AG09319 (cell line): ENCODE results near the gene ADCY2.

ENCODE experiments used
- DNase-seq: peaks from one replicate; pipeline ENCODE4 v3.0.0-alpha.2; 2010; ENCODE audit warnings: low read depth; ENCODE audit errors: extremely low read depth
- TF ChIP-seq, protein P1 (sequence below): IDR thresholded peaks from 2 replicates; pipeline ENCODE4 v1.5.1; 2011; ENCODE audit warnings: low read depth, mild to moderate bottlenecking, inconsistent platforms, low read length, moderate library complexity

The ADCY2 gene

DNA sequence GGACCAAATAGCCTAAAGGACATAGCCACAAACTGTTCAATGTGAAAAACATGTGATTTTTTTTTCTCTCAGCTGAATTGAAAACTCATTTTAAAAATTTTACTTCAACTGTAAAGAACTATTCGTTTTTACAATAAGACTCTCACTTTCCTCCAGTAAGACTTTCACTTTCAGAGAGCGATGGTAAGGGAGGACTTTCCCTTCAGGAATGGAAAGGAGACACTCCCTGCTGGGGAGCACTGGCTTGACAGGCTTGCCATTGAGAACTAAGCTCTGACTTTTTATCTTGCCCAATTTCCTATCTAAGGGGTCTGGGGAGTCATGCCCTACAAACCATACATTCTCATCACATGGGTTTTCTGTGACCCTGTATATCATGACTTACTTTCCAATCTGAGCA lies 268.3 kb downstream of the ADCY2 start:
- TF ChIP-seq, protein P1, sequence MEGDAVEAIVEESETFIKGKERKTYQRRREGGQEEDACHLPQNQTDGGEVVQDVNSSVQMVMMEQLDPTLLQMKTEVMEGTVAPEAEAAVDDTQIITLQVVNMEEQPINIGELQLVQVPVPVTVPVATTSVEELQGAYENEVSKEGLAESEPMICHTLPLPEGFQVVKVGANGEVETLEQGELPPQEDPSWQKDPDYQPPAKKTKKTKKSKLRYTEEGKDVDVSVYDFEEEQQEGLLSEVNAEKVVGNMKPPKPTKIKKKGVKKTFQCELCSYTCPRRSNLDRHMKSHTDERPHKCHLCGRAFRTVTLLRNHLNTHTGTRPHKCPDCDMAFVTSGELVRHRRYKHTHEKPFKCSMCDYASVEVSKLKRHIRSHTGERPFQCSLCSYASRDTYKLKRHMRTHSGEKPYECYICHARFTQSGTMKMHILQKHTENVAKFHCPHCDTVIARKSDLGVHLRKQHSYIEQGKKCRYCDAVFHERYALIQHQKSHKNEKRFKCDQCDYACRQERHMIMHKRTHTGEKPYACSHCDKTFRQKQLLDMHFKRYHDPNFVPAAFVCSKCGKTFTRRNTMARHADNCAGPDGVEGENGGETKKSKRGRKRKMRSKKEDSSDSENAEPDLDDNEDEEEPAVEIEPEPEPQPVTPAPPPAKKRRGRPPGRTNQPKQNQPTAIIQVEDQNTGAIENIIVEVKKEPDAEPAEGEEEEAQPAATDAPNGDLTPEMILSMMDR = no peak
- no peak for DNase-seq

DNA sequence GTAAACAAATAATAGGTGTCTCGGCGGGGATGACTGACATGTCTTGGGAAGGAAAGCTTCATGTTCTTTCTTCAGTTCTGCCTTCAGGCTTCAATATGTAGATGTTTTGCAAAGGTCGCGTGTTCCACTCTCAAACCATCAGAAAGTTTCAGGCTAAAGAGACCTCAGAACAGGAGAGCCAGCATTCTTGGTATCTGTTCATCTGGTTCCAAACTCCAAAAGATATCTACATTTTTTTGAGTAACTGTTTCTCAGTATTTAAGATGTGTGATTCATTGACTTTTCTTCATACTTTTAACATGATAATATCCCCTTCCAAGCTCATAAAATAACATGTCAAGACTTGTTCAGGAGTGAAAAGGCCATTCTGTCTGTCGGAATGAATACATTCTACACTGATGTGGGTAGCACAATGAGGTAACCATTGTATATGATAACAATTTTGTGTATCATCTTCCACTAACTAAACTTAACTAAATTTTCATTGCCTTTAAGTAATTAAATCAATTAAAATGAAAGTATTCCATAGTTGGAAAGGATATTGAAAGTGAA lies 271.4 kb downstream of the ADCY2 start:
- TF ChIP-seq, protein P1 = no peak
- no peak for DNase-seq

DNA sequence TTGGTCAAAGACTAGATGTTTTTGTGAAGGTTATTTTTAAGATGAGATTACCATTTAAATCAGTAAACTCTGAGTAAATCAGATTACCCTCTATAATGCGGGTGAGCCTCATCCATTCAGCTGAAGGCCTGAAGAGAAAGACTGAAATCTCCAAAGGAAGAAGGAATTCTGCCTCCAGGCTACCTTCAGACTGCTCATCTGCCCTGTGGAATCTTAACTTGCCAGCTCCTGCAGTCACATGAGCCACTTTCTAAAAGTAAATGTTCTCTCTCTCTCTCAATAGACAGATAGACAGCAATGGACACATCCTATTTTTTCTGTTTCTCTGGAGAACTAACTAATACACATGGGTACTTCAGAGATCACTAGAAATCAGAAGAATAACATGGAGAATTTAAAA lies 272.2 kb downstream of the ADCY2 start:
- no peak for DNase-seq

DNA sequence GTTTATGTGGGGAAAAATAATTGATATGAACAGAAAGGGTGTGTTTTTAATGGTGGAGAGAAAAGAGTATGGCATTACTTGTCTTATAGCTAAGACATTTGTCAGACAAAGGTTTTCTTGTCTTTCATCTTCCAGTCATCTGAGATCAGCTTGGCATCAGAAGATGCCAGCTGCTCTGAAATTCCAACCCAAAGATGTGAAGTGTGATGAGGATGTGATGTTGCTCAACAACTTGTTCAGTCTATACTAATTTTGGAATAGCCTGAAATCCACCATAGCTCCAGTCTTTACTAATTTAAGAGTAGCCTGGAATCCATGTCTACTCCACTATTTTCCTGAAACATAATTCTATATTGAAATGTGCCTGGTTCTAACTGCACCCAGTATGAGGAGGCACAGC lies 272.7 kb downstream of the ADCY2 start:
- no peak for DNase-seq
- TF ChIP-seq, protein P1 = no peak

More for the DNA sequence above, 272.2 kb downstream of the ADCY2 start:
- TF ChIP-seq, protein P1 = no peak

DNA sequence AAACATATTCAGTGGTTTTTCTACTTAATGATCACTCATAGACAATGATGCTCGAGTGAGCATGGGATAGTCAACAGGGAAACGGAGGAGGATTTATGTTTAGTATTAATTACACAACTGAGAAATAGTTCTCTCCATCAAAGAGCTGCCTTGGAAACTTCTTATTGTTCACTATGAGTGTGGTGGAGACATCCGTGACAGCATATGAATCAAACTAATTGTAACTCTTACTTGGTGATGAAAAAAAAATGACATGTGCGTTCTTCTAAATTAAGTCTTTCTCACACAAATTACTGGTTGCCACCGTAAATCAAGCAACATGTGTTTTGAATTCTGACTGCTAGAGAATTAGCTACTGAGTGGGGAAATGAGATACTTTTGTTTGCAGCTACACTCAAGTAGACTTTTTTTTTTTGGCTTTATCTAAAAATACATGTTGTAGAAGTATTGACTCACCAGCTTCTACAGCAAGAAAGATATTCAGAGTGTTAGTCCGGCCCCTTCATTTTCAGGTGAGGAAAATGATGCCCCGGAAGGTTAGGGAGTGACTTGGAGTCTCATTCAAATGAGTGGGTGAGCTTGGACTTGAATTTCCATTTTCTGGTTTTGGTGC lies 275.5 kb downstream of the ADCY2 start:
- no peak for DNase-seq

DNA sequence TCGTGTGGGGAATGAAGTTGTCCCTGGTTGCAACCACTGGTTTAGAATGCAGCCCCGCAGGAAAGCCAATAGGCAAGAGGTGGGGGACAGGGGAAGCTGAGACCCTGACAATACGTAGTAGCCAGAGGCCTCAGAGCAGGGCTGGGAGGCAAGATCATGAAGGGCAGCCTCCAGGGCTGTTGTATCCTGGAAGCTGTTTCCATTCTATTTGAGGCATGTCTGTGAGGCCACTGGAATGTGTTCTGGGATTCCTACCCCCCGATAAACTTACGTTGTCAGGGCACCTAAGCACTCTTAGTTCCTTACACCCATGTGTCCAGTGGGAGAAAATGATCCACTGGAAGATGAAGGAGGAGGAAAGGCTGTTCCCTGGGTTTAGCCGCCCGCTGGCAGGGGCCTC lies 277.7 kb downstream of the ADCY2 start:
- TF ChIP-seq, protein P1 = no peak
- DNase-seq = no peak

More for the DNA sequence above, 275.5 kb downstream of the ADCY2 start:
- TF ChIP-seq, protein P1 = no peak

DNA sequence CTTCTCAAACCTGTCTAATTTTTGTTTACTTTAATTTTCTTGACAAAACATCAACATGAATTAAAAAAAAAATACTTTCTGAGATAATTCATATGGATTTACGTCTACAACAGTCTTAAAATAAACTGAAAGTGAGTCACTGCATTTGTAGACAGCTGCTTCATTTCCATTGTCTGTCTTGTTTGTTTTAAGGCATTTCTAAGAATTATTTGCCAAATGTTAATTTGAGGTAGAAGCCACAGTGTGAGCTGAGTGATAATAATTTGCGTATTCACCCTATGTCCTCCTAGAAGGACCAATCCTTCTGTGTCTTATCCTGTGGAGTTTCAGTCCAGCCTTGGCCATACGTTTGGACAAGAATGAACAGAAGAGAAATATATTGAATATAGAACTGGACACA lies 280.5 kb downstream of the ADCY2 start:
- TF ChIP-seq, protein P1 = no peak

More for the DNA sequence above, 280.5 kb downstream of the ADCY2 start:
- DNase-seq = no peak
